HG03342 (cell line): ENCODE measurements around the gene GDF15.

ENCODE experiments used
- ATAC-seq: cut with Tn5 transposase; IDR thresholded peaks from one replicate; pipeline ENCODE4 v1.9.1; 2021; ENCODE audit warnings: mild to moderate bottlenecking, moderate library complexity; ENCODE audit not compliant: unreplicated experiment

GDF15 gene

DNA sequence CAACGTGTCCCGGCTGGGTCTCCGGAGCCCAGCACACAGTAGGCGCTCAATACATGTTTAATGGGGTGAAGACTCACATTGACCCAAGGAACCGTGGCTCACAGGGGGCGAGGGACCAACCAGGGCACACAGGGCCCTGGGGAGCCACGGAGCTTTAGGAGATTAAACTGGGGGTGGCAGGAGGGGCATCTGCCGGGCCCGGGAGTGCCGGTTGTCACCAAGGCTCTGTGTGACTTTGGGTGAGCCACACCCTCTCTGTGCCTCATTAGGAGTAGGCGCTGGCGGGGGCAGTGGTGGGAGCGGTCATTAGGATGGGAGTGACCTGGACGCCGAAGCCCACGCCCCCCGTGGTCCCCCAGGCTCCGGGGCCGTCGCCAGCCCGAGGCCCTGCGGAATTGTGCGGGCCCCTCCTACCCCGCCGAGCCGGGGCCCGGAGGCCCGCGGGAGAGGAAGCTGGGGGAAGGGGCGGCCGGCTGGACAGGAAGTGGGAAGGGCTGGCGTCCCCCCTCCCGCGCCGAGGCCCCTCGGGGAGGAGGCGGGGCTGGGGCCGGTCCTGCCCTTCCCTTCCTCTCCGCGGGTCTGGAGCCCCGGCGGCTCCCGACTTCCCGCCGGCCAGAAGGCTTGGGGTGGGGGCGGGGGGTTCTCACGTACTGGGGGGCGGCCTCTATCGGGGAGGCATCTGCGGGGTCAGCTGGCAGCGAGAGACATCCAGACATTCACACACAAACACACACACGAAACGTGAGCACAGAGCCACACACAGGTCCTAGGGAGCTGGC is 31.5 kb downstream of the GDF15 start:
- no peak for ATAC-seq

DNA sequence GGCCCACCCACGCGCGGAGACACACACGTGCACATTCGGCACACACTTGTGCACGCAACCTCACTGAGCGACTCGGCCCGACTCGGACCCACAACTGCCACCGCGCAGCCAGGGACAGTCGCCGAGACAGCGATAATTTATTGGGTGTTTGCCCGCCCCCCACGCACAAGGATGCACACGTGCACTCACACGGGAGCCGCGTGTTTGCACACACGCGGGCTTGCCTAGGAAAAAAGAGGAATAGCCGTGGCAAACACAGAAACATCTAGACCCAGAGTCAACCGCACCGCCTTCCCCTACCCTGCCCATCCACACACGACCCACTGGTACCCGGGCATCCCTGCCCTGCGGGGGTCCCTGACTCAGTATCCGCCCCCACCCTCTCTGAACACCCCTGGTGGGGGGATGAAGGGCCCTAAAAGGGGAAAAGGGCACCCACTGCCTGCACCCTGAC is 32.1 kb downstream of the GDF15 start:
- no peak for ATAC-seq

DNA sequence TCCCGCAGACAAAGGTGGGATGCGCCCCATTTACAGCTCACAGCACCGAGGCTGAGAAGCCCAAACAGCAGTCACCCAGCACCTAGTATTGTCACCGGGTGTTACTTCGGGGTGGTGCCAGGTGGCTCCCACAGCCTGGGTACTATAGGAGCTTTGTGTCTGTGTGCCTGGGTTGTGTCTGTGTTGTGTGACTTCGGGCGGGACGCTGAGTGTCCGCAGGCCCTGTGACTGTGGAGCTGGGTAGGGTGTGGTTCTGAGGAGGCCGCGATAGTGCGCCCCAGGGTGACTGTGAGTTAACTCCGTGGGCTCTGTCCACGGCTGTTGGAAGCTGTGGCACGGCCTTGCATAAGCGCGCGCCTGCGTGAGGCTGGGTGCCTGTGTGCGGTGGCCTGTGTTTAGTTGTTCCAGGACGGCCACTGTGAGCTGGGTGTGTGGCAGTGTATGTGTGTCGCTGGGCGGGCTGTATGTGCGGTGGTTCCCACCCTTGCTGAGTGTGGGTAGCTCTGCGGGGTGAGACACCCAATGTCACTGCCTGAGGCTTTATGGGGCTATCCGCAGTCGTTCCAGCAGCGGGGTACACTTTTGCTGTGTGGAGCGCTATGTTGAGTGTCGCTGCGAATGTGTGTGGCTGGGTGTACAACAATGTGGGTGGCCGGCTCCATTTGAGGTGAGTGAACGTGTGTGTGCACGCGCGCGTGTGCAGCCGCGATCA is 32.7 kb downstream of the GDF15 start:
- ATAC-seq, result no peak

DNA sequence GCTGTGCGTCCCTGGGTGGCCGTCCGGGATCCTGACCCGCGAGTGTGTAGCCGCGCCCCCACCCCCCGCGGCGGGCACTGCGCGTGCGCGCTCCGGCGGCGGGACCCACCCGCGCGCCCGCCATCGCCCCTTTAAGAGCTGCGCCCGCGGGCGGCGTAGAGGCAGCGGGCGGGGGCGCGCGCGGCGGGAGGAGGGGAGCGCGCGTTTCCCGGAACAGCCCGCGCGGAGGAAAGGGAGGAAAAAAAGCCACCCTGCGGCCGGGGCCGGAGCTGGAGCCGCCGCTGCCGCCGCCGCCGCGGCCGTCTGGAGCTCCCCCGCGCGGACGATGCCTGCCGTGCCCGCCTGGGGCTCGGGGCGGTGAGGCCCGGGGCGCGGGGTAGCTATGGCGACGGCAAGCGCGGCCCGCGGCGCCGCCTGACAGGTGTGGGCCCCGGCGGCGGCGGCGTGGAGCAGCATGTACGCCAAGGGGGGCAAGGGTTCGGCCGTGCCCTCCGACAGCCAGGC is 33.3 kb downstream of the GDF15 start, which contains the start of gene SSBP4:
TSS of gene SSBP4 (plus strand) at position 204 of the 504 bp plus-strand sequence. CDS start at position 455, 251 bp downstream.
- peak; percentile 32 for ATAC-seq

DNA sequence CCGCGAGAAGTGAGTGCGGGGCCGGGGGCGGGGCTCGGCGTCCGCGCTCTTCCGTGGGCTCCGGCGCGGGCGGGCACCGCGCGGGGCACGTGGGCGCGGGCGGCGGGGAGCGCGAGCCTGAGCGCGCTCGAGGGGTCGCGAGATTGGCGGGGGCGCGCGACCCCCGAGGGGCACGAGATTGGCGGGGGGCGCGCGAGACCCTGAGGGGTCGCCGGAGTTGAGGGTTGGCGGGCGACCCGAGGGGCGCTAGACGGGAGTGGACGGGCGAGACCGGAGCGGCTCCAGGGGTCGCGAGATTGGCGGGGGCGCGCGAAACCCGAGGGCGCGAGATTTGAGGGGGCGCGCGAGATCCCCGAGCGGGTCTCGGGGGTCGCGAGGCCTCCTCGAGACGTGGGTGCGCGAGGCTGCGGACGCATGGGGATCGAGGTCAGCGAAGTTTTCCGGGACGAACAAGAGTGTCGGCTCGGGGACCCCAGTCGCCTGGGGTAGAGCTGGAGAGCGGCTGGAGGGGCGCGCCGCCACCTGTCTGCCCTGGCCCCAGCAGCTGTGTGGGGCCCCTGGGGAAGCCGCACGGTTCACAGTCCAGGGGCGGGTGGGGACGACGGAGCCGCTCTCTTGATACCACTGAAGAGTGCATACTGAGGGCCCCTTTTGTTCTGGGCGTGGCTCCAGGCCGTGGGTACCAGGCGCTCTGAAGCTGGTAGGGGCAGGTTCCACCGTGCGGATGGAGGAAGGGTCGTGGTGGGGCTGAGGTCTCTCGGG is 33.9 kb downstream of the GDF15 start:
- peak; percentile 4 for ATAC-seq

DNA sequence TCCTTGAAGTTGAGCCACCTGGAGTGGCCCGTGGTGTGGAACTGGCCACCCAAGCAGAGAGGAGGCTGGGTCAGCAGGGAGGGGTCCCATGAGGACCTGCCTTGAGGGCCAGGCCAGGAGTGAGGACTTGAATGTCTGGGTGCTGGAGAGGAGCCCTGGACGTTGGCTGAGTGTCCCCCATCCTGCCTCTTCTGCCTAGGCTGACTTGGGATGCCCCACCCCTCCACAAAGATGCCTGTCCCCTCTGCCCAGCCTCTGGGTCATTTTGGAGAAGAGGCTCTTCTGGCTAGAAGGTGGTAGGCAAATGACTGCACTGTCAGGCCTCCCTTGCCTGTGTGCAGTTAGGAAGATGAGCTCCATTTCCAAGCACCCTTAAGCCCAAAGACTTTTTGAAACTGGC is 35.0 kb downstream of the GDF15 start:
- ATAC-seq, result no peak

DNA sequence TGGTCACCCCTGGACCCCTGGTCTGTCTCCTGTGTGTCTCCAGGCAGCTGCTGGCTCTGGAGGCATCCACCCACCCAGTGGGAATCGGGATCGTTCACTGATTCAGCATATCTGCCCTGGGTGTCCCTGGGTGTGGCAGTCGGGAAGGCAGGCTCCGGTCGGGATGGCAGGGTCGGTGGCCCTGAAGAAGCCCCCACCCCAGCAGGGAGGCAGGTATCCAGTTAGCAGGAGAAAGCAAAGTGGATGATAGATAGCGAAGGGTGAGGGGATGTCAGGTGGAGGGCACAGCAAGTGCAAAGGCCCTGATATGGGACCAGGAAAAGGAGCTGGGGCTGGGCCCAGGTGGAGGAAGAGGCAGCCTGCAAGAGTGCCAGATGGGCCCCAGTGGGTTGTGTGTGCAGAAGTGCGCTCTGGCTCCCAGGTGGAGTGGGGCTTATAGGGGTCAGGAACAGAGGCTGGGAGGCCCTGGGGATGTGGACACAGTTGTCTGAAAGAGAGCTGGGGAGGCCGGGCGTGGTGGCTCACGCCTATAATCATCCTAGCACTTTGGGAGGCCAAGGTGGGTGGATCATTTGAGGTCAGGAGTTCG is 35.5 kb downstream of the GDF15 start:
- no peak for ATAC-seq

DNA sequence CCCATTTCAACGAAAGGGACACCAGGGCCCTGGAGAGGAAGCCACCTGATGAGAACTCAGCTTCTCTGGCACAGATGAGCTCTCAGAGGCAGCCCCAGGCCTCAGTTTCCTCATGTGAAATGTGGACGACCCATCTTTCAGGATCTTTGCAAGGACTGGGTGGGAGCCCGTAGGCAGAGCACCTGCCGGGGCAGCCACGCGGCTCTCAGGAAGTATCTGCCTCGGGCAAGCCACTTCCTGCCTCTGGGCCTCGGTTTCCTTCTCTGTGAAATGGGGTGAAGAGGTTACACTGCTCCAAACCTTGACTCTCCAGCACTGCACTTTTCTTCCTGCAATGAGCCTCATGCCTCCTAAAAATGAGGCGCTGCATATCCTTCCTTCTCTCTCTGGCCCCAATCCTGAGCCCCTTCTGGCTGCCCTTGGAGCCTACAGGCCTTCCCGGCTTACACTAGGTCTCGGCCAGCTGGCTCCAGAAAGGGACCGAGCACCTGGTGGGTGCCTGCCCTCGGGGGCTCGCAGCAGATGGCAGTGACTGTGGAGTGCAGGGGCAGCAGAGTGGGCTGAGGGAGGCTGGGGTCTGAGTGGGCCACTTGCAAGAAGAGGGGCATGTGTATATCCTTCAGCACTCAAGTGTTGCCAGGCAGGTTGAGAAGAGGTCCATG is 36.7 kb downstream of the GDF15 start:
- ATAC-seq, result no peak

DNA sequence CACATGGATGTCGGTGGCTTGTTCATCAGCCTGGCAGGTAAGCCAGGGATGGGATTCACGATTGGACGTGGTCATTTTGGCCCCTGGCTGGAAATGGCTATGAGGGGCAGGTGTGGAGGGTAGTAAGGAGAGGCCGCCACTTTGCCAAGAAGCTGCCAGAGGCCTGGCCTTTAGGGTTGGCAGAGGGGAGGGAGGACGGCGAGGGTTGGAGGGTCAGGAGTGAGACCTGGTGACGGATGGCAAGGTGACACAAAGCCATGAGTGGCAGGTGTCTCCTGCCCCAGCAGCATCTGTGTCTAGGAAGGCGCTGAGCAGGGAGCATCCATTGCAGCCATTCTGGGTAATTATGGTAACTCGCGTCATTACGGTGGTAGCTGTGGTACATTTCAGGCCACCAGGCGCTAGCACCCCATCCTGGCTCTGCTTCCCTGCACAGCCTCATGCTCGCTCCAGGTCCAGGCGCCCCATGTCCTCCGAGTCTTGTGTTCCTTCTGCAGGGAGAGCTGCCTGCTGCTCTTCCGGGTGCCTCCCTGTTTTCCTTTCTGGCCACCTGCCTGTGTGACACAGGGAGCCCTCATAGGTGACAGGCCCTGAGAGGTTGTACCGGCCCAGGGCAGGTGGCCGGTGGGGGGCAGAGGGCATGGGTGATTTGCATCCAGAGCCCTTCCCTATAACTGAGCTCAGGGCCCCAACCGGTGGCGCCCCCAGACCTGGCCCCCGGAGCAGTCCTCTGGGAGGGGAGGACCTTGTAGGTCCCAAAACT is 37.5 kb downstream of the GDF15 start:
- no peak for ATAC-seq

DNA sequence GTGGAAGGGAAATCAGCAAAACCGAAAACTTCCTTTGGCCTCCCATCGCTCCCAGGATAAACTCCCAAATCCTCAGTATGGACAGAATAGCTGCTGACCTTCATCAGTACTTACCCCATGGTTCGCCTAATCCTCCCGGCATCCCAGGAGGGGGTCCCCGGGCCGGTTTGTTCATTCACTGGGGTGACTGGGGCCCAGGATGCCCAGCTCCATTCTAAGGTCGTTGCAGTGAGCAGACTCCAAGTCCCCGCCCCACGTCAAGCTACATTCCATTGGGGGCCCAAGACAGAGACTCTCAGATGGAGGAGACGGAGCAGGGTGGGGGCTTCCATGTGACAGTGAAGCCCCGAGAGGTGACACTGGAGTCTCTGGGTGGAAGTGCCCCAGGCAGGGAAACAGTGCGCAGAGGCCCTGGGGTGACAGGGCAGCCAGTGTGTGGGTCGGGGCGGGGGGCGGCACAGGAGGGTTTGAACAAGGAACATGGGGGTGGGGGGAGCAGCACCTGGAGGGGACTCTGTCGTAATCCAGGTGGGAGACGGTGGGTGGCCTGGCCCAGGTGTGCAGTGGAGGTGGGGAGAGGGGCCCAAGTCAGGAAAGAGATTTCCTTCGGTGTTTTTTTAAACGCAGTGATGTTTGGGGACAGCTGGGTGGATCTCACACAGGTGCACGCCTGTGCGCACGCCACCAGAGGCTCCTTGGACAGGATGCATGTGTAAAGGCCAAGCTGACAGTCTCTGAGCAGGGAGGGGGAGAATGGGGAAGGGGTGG is 38.3 kb downstream of the GDF15 start:
- ATAC-seq, result no peak

DNA sequence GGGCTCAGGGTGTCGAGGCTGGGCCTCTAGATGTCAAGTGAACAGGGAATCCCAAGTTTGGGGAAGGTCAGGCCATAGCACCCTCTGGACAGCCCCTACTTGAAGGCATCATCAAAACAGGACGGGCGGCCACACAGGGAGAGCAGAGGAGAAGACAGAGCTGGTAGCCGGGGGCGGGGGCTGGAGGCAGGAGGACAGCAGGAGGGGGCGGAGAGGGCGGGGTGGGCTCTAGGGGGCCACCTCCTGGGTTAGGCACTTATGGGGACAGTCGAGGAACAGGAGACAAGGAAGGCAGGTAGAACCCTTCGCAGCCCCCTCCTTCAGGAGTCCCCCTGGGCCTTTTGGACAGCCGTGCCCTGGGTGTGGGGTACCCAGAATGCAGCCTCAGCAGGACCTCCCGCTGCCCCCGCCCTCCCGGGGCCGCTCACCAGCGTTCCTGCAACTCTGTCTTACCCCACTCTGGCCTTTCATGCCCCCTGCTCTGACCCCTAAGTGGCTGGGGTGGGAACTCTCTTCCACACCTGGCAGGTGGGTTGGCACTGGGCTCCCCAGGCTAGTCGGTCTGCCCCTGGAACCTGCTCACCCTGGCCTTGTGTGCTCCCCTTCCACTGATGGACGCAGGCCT is 39.0 kb downstream of the GDF15 start:
- ATAC-seq, result no peak

DNA sequence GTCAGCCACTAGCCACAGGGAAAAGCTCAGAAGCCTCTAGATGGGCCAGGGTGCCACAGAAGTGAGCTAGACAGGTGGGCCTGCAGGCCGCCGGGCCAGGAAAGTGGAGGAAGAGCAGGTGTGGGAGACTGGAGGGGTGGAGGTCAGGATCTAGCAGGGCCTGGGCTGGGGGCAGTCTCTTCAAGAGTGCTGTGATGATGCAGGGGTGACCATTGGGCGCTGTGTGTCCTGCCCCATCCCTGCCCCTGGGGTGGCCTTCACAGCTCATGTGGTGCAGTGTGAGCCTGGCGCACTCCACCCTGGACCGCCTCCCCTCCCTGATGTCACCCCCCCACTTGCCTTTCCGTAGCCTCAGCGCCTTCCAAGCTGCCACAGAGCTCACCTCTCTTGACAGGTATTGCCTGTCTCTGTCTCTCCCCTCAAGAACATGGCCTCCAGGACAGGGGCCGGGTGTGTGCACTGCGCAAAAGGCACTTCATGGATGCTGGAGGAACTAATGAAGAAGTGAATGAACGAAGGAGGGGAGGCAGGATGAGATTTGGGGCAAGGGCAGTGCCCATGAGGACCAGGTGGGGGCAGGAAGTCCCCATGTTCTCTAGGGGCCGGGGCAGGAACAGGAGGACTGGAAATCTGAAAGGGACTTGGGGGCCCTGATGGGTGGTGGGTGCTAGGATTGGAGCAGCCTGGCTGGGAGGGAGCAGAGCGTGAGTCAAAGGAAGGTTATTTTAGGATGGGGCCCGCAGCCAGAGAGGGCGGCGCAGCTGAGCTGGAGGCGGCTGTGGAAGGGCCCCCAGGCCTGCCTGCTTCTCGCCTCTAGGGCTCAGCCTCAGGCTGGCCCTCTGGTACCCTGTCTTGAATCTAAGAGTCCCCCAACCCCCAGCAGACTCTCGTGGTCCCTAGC is 39.8 kb downstream of the GDF15 start:
- ATAC-seq, result no peak

DNA sequence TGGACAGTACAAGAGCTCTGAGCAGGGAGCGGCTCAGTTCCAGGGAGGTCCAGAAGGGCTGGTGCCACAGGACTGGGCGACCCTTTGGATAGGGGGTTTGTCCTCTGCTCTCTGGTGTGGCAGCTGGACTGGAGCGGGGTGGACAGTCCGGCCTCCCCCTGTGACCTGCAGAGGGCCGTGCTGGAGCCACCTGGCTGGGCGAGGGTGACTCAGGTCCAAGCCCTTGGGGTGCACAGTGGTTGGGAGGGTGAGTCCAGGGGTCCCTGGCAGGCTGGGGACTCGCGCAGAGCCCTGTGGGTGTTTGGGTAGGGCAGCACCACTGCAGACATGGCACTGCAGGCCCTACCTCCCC is 40.4 kb downstream of the GDF15 start:
- no peak for ATAC-seq

DNA sequence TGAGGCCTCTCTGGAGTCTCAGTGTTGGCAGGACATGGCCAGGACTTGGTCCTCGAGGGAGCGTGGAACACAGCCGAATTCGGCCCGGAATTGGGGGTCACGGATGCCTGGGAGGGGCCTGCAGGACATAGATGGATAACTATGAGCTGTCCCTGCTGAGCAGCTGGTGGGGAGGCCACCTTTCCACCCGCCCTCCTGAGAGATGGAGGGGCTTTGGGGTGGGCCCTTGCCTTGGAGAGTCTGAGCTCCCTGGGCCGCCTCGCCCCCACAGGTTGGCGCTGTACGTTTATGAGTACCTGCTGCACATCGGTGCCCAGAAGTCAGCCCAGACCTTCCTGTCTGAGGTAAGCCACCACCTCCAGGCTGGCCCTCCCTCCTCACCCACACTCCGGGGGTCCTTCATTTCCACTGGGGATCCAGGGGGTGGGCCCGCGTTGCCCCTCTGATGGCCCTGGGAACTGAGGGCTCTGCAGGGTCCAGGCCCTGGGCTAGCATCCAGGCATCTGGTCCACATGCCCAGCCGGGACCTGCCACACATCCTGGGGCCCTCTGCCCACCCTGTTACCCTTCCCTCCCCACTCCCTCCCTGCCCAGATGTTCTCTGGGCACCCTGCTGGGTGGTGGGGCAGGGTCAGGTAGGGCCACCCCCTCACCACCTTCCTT is 41.3 kb downstream of the GDF15 start:
- no peak for ATAC-seq

DNA sequence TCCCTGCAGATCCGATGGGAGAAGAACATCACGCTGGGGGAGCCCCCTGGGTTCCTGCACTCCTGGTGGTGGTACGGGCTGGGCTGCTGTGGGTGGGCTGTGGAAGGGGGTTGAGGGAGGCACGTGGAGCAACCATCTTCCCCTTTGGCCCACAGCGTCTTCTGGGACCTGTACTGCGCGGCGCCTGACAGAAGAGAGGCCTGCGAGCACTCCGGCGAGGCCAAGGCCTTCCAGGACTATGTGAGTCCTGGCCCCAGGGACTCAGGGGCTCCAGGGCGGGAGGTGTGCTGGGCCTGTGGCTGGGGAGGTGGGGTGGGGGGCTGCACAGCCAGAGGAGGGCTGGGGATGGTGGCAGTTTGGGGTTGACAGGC is 41.8 kb downstream of the GDF15 start:
- ATAC-seq, result no peak

DNA sequence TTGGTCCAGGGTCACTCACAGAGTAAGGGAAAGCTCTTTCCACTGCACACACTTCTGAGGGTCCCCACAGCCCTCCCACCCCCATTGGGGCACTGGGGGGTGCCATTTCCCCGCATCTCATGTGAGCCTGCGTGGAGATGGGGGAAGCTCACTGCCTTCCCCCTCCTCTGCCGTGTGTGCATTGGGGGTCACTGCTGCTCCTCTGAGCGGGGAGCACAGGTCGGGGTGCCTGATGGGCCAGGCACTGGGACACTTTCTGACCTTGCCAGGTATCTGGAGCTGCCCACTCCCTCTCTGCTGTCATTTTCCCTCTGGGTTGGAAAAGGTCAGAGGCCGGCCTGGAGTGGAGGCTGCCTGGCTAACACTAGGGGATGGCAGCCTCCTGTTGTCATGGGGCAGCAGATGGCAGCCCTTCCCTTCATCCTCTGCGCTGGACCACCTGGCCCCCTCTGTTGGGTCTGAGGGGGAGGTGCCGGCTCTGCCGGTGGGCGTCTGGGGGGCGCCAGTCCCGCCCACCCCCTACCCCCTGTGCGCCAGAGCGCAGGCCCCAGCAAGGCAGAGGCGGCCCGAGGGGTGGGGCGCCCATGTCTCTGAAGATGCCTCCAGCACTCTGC is 42.3 kb downstream of the GDF15 start:
- no peak for ATAC-seq
